A673 (cell line): ENCODE measurements around the gene DHCR24. TPM values are rescaled to one million over a fixed set of nuclear protein-coding genes. Genes with fewer than 3 reads are reported as not detected.

Source experiments
- BruUV-seq: library from RNA; stranded (reverse); fragments of 400-500 nt; replicated peaks from 2 replicates; lab custom pipeline; 2021; lab: Mats Ljungman, UMichigan
- CTCF ChIA-PET: fragments of 300-600 bp; sonication (Branson Sonifier 250); formaldehyde crosslinking; loops from one replicate; lab custom pipeline; 2022; ENCODE audit warnings: antibody characterized with exemption; lab: Charles Lee
- POLR2A ChIA-PET: fragments of 300-600 bp; sonication (Branson Sonifier 250); formaldehyde crosslinking; loops from one replicate; lab custom pipeline; 2022; ENCODE audit warnings: antibody characterized with exemption; ENCODE audit not compliant: low non-redundant PET; lab: Charles Lee
- DNase-seq: peaks from one replicate; pipeline ENCODE4 v3.0.0-alpha.2; 2015; ENCODE audit warnings: low spot score
- H3K27ac ChIP-seq: fragments of 200-600 bp; sonication (generic); 2 replicates; pipeline ENCODE4 v1.5.1; 2016; ENCODE audit warnings: mixed run types, low read depth, mild to moderate bottlenecking, mixed read lengths, antibody characterized with exemption, low read length; ENCODE audit not compliant: poor library complexity, severe bottlenecking
- H3K27me3 ChIP-seq: fragments of 200-600 bp; sonication (generic); replicated peaks from 2 replicates; pipeline ENCODE4 v1.6.1; 2017; ENCODE audit warnings: mixed run types, low read depth, mild to moderate bottlenecking, mixed read lengths, antibody characterized with exemption, low read length; ENCODE audit not compliant: insufficient read depth, poor library complexity
- H3K36me3 ChIP-seq: fragments of 200-600 bp; sonication (generic); 2 replicates; pipeline ENCODE4 v1.6.1; 2016; ENCODE audit warnings: mixed run types, mild to moderate bottlenecking, mixed read lengths, antibody characterized with exemption, low read length; ENCODE audit not compliant: insufficient read depth, poor library complexity, severe bottlenecking
- H3K4me1 ChIP-seq: fragments of 200-600 bp; sonication (generic); 2 replicates; pipeline ENCODE4 v1.6.1; 2017; ENCODE audit warnings: mixed run types, mild to moderate bottlenecking, mixed read lengths, antibody characterized with exemption, low read length; ENCODE audit not compliant: insufficient read depth, poor library complexity, severe bottlenecking
- H3K4me3 ChIP-seq: fragments of 200-600 bp; sonication (generic); 2 replicates; pipeline ENCODE4 v1.5.1; 2016; ENCODE audit warnings: low read depth, mixed run types, mild to moderate bottlenecking, mixed read lengths, low read length; ENCODE audit not compliant: poor library complexity, severe bottlenecking
- H3K9me3 ChIP-seq: fragments of 200-600 bp; sonication (generic); 2 replicates; pipeline ENCODE4 v1.6.1; 2016; ENCODE audit warnings: mixed run types, low read depth, mild to moderate bottlenecking, mixed read lengths, antibody characterized with exemption, low read length; ENCODE audit not compliant: poor library complexity, severe bottlenecking
- CTCF ChIP-seq: fragments of 300-800, 200-600 bp; sonication (generic); conservative IDR thresholded peaks from 2 replicates; pipeline ENCODE4 v1.5.1; 2017; ENCODE audit warnings: low read depth, mild to moderate bottlenecking, antibody characterized with exemption, low read length, moderate library complexity, mixed read lengths
- EZH2 ChIP-seq: fragments of 200-600 bp; sonication (generic); IDR thresholded peaks from 2 replicates; pipeline ENCODE4 v1.6.1; 2017; ENCODE audit warnings: borderline replicate concordance, low read depth, mild to moderate bottlenecking, mixed read lengths, antibody characterized with exemption, low read length; ENCODE audit not compliant: poor library complexity, severe bottlenecking
- intact Hi-C: fragments of 100-400 bp; cut with micrococcal nuclease; formaldehyde crosslinking; loops from one replicate; pipeline ENCODE4 v1.10.0; 2022; ENCODE audit not compliant: unreplicated experiment
- total RNA-seq: library from RNA; stranded (reverse); gene quantifications from 2 replicates; pipeline ENCODE4 v1.2.3, GENCODE V29; 2021

DHCR24 gene
- total RNA-seq, 1 experiment from 2014 or later = 273 TPM

- no peak for DNase-seq
- Histone ChIP-seq H3K36me3 (peaks cover 71% of the 10 kb centered on the region), H3K9me3 (no peaks in the 10 kb centered on the region), H3K4me3 (no peak overlapping the region), H3K4me1 (no peaks in the 10 kb centered on the region), H3K27ac (no peak overlapping the region), H3K27me3 (no peaks in the 10 kb centered on the region)
- POLR2A ChIA-PET = no interaction called here
- TSS peak; percentile 40 for BruUV-seq
- CTCF ChIA-PET = no interaction called here
- TF ChIP-seq CTCF (no peak), EZH2 (no peak)
- intact Hi-C loops = no loop called here
Observed at GRCh38 chr1:54849219-54850068, 37.6 kb downstream of the DHCR24 start.

GRCh38 chr1:54848134-54848948 lies 38.7 kb downstream of the DHCR24 start:
- no peaks in the 10 kb centered on the region for H3K4me1 ChIP-seq
- H3K27me3 ChIP-seq = no peaks in the 10 kb centered on the region
- no peaks in the 10 kb centered on the region for H3K9me3 ChIP-seq
- POLR2A ChIA-PET = no interaction called here
- no peak for DNase-seq
- CTCF ChIA-PET = interaction anchor here (0.6 kb wide), 1 partner anchor 1570 kb away, joined by 3 read pairs; no protein-coding TSS in a partner anchor
- H3K36me3 ChIP-seq = peaks cover 60% of the 10 kb centered on the region
- intact Hi-C loops = no loop called here
- no peak for TF ChIP-seq CTCF
- no peak for TF ChIP-seq EZH2
- no peak overlapping the region for H3K27ac ChIP-seq
- no TSS peak for BruUV-seq
- no peak overlapping the region for H3K4me3 ChIP-seq

GRCh38 chr1:54846716-54847284 lies 40.2 kb downstream of the DHCR24 start:
- ChIA-PET CTCF (no interaction called here), POLR2A (no interaction called here)
- intact Hi-C loops = no loop called here
- no peaks in the 10 kb centered on the region for H3K4me1 ChIP-seq
- DNase-seq = no peak
- peaks cover 45% of the 10 kb centered on the region for H3K36me3 ChIP-seq
- TF ChIP-seq EZH2 (no peak), CTCF (no peak)
- no peaks in the 10 kb centered on the region for H3K27me3 ChIP-seq
- no peak overlapping the region for H3K4me3 ChIP-seq
- no peaks in the 10 kb centered on the region for H3K9me3 ChIP-seq
- no peak overlapping the region for H3K27ac ChIP-seq
- BruUV-seq = no TSS peak
